Renal pelvis (tissue), 12 donors: ENCODE measurements around the gene OR6K3. TPM values are rescaled to one million over a fixed set of nuclear protein-coding genes. Genes with fewer than 3 reads are reported as not detected.
"Not testable (repeated sequence)": the region's sequence is repeated elsewhere in the genome, so short reads cannot be mapped to it uniquely, and the experiment has no call there.

Source experiments
- DNase-seq: peaks from one replicate; pipeline ENCODE4 v3.0.0-alpha.2; 2013
- long read RNA-seq, 16 experiments: transcript quantifications; one replicate each; lab custom pipeline, GENCODE V29; 2026
- polyA plus RNA-seq, 3 donors: library from polyadenylated mRNA; unstranded; fragments of 120-200 nt; gene quantifications; one replicate each; pipeline ENCODE4 v1.2.1, GENCODE V29; 2013; ENCODE audit not compliant: insufficient read length in 3 of 3

OR6K3 gene
- polyA plus RNA-seq = under 1 TPM in 1 of 3 donors, not detected in 2; 0.06 TPM
- long read RNA-seq, donor 1 = 0 reads
- long read RNA-seq, donor 2 = 0 reads
- long read RNA-seq, donor 3 = 0 reads
- long read RNA-seq, donor 4 = 0 reads
- long read RNA-seq, donor 5 = 0 reads
- long read RNA-seq, donor 6 = 0 reads
- long read RNA-seq, donor 7 = 0 reads
- long read RNA-seq, donor 8 = 0 reads
- long read RNA-seq, donor 9 = 0 reads
- long read RNA-seq, donor 10 = 0 reads
- long read RNA-seq, donor 11 = 0 reads
- long read RNA-seq, donor 12 = 0 reads
- long read RNA-seq, donor 13 = 0 reads
- long read RNA-seq, donor 14 = 0 reads
- long read RNA-seq, donor 15 = 0 reads
- long read RNA-seq, donor 16 = 0 reads

- DNase-seq = no peak
Observed at GRCh38 chr1:158720620-158721019, at the start of gene OR6K3. TSS of gene OR6K3 (minus strand) at chr1:158720720. CDS start at chr1:158718115, 2,605 bp downstream.

- no peak for DNase-seq
Observed at GRCh38 chr1:158754420-158754819, 33.9 kb upstream of the OR6K3 start, which contains the start of gene OR6K6. TSS of gene OR6K6 (plus strand) at chr1:158754720. CDS start at chr1:158754888, 168 bp downstream.

- no peak for DNase-seq
Observed at GRCh38 chr1:158752155-158752712, 31.7 kb upstream of the OR6K3 start.

GRCh38 chr1:158735848-158736247, 15.3 kb upstream of the OR6K3 start:
- no peak for DNase-seq

- DNase-seq = no peak
Observed at GRCh38 chr1:158732524-158732923, 12.0 kb upstream of the OR6K3 start.

- no peak for DNase-seq
Observed at GRCh38 chr1:158731707-158732106, 11.2 kb upstream of the OR6K3 start.

GRCh38 chr1:158730453-158730852, 9.9 kb upstream of the OR6K3 start:
- DNase-seq = no peak

GRCh38 chr1:158728510-158729225, 8.1 kb upstream of the OR6K3 start:
- DNase-seq = no peak

GRCh38 chr1:158724442-158724841, 3.9 kb upstream of the OR6K3 start:
- no peak for DNase-seq

GRCh38 chr1:158719664-158720063, 856 bp downstream of the OR6K3 start:
- no peak for DNase-seq

GRCh38 chr1:158717344-158717743, 3.2 kb downstream of the OR6K3 start:
- DNase-seq = no peak

- DNase-seq = no peak
Observed at GRCh38 chr1:158716335-158716734, 4.2 kb downstream of the OR6K3 start.

GRCh38 chr1:158714754-158715153, 5.8 kb downstream of the OR6K3 start:
- DNase-seq = no peak

- DNase-seq = no peak
Observed at GRCh38 chr1:158711098-158711497, 9.4 kb downstream of the OR6K3 start.

- no peak for DNase-seq
Observed at GRCh38 chr1:158706096-158706495, 14.4 kb downstream of the OR6K3 start.

GRCh38 chr1:158700552-158700951, 20.0 kb downstream of the OR6K3 start, which contains the start of gene OR6K2:
TSS of gene OR6K2 (minus strand) at chr1:158700652. CDS start at chr1:158700652, 0 bp downstream.
- DNase-seq = no peak

GRCh38 chr1:158694596-158694995, 25.9 kb downstream of the OR6K3 start:
- DNase-seq = no peak

GRCh38 chr1:158692356-158692755, 28.2 kb downstream of the OR6K3 start:
- no peak for DNase-seq

GRCh38 chr1:158691907-158692306, 28.6 kb downstream of the OR6K3 start:
- DNase-seq = no peak

- DNase-seq = not testable (repeated sequence)
Observed at GRCh38 chr1:158691149-158691548, 29.4 kb downstream of the OR6K3 start.

GRCh38 chr1:158689875-158690274, 30.6 kb downstream of the OR6K3 start:
- DNase-seq = no peak

GRCh38 chr1:158689110-158689509, 31.4 kb downstream of the OR6K3 start:
- DNase-seq = no peak

- not testable (repeated sequence) for DNase-seq
Observed at GRCh38 chr1:158688343-158688742, 32.2 kb downstream of the OR6K3 start.
